ENCODE measurements around the gene RPAP2.
"Not testable (repeated sequence)": the region's sequence is repeated elsewhere in the genome, so short reads cannot be mapped to it uniquely, and the experiment has no call there.

RPAP2 gene

DNA sequence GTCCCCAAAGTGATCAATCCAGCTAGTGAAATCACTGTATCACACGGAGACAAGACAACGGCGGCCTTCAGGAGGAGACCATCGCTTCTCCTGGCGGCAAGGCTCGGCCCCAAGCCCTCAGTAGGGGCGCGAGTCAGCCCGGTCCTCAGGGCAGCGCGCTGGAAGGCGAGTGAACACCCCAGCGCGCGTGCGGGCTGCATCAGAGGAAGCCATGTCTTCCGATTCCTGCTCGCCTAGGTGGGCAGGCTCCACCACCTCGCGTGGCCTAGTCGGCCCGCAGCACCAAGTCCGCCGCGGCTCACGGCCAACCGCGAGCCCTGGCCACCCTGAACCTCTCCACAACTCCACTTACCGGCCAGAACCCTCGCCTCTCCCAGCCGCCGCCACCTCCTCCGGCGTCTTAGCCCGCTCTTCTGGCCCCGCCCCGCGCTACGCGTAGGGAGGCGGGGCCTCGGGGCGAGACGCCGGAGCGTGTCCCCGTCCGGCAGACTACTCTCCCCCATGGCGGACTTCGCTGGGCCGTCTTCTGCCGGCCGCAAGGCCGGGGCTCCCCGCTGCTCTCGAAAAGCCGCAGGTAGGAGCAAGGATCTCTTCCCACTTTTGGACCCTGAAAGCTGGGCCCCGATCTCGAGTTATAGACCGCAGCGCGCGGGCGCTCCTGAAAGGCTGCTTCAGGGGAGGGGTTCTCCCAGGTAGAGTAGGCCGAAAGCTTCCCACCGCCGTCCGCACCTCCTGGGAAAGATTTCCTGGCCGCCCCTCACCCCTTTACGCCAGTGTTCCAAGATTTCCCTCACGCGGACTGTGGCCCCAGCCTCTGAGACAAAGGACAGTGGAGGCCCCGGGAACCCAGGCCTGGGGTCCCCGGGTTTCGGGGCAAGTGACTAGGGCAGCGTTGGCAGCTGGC is at the start of gene RPAP2, which contains the start of gene GLMN:
RPAP2 (plus strand) TSS at position 487 of the 904 bp plus-strand sequence; CDS start at position 502, 15 bp downstream.
GLMN (minus strand) TSS at position 415 of the 904 bp plus-strand sequence. CDS start 988 bp downstream, outside the sequence.
- Histone ChIP-seq H3K27ac (peak within 1 kb of the TSS; percentile 92), H3K4me3 (peak within 1 kb of the TSS; percentile 88), H3K9ac (peak within 1 kb of the TSS; percentile 92), H4K20me1 (peaks cover 6% of the 10 kb centered on the region; the same call in 1 of the 2 replicates), H3K9me3 (no peaks in the 10 kb centered on the region), H3K4me2 (peak within 1 kb of the TSS; percentile 84), H3K27me3 (no peaks in the 10 kb centered on the region), H3K36me3 (peaks cover 27% of the 10 kb centered on the region), H3K4me1 (peaks cover 30% of the 10 kb centered on the region)
- no peak for TF ChIP-seq Cebpa-rat (IDR thresholded peaks at IDR 0.05)

GRCh38 chr1:92254714-92255113 is 44.1 kb upstream of the RPAP2 start:
- Histone ChIP-seq H3K36me3 (peaks cover 62% of the 10 kb centered on the region), H3K9me3 (peaks cover 18% of the 10 kb centered on the region)
- not testable (repeated sequence) for H4K20me1 ChIP-seq, H3K27me3 ChIP-seq, H3K27ac ChIP-seq, H3K4me2 ChIP-seq, H3K9ac ChIP-seq, H3K4me1 ChIP-seq, H3K4me3 ChIP-seq

DNA sequence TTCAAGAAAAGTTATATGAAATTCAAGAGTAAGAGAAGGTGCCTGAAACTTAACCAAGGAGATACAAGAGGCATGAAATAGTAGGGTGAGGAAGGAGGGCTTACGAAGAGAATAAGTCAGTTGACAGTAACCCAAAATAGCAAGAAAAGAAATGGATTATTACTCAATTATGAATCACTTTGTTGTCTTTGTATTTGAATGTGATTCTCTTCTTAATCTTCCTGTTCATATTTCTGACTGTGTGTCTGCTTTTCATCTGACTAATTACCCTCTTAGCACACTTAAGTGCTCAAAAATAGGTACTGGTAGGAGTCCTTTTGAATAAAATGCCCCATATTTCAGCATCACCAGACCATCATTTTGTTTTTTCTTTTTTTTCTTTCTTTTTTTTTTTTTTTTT is 39.5 kb upstream of the RPAP2 start:
- Histone ChIP-seq H3K27me3 (no peaks in the 10 kb centered on the region), H3K4me3 (no peak overlapping the region), H3K4me2 (no peak overlapping the region), H3K4me1 (0 out of 2 replicates have a peak, but pooled peaks cover 4% of the 10 kb centered on the region), H3K36me3 (peaks cover 69% of the 10 kb centered on the region), H3K9ac (no peak overlapping the region), H3K9me3 (peaks cover 15% of the 10 kb centered on the region), H4K20me1 (no peaks in the 10 kb centered on the region), H3K27ac (no peak overlapping the region)
- TF ChIP-seq Cebpa-rat (IDR thresholded peaks at IDR 0.05) = no peak

- TF ChIP-seq Cebpa-rat (IDR thresholded peaks at IDR 0.05) = no peak
- Histone ChIP-seq H3K9me3 (no peaks in the 10 kb centered on the region), H3K4me3 (no peak overlapping the region), H3K27ac (no peak overlapping the region), H3K27me3 (no peaks in the 10 kb centered on the region), H4K20me1 (no peaks in the 10 kb centered on the region), H3K4me2 (no peak overlapping the region), H3K36me3 (peaks cover 64% of the 10 kb centered on the region), H3K4me1 (0 out of 2 replicates have a peak, but pooled peaks cover 4% of the 10 kb centered on the region), H3K9ac (no peak overlapping the region)
Observed at GRCh38 chr1:92262516-92262915, 36.3 kb upstream of the RPAP2 start.

DNA sequence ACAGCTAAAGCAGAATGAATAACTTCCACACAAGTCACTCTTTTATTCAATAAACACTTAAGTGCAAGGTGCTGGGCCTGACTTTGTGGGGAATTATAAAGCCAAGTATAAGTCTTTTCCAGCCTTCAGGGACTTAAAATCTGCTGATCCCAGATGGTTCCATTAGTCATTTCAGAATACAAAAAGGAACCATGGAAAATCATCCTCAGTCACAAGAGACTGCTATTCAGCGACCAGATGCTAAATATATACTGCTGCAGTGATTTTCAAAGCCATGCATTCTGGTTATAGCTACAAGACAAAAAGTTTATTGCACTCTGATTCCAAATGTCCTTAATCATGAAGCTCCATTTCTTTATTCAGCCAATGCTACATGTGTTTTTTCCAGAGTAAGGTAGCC is 25.8 kb upstream of the RPAP2 start:
- H3K9ac ChIP-seq = peak overlapping the region; percentile 52; the same call in 1 of the 2 replicates
- TF ChIP-seq Cebpa-rat (IDR thresholded peaks at IDR 0.05) = no peak
- H3K27ac ChIP-seq = peak overlapping the region; percentile 78
- H3K4me1 ChIP-seq = peaks cover 54% of the 10 kb centered on the region
- no peaks in the 10 kb centered on the region for H3K9me3 ChIP-seq
- H3K36me3 ChIP-seq = peaks cover 51% of the 10 kb centered on the region
- H3K27me3 ChIP-seq = no peaks in the 10 kb centered on the region
- H3K4me2 ChIP-seq = peak overlapping the region; percentile 79
- peak overlapping the region; percentile 20; the same call in 1 of the 2 replicates for H3K4me3 ChIP-seq
- no peaks in the 10 kb centered on the region for H4K20me1 ChIP-seq

DNA sequence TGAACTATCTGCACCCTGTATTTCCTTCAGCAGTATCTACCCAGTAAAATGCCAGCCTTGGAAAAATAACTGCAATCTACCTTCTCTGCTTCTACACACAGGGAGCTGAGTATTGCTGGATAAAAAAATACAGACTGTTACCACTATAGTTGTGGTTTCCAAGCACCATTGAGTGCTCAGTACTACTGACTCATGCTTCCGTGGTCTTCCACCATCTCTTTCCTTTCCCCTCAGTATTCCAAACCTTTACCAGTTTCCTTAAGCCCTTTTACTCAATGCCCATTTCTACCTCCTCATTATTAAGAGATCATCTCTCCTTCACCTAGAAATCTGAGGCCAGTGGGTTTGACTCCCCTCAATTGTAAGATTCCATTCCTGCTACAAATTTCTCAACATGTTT is 23.9 kb upstream of the RPAP2 start:
- no peak overlapping the region for H3K9ac ChIP-seq
- no peaks in the 10 kb centered on the region for H4K20me1 ChIP-seq
- no peaks in the 10 kb centered on the region for H3K27me3 ChIP-seq
- TF ChIP-seq Cebpa-rat (IDR thresholded peaks at IDR 0.05) = no peak
- H3K4me3 ChIP-seq = no peak overlapping the region
- H3K36me3 ChIP-seq = peaks cover 55% of the 10 kb centered on the region
- H3K27ac ChIP-seq = peak overlapping the region; percentile 78; the same call in 1 of the 2 replicates
- H3K4me2 ChIP-seq = peak overlapping the region; percentile 79
- H3K4me1 ChIP-seq = peaks cover 54% of the 10 kb centered on the region
- peaks cover 9% of the 10 kb centered on the region for H3K9me3 ChIP-seq

- H4K20me1 ChIP-seq = no peaks in the 10 kb centered on the region
- H3K9ac ChIP-seq = no peak overlapping the region
- TF ChIP-seq Cebpa-rat (IDR thresholded peaks at IDR 0.05) = no peak
- H3K36me3 ChIP-seq = peaks cover 58% of the 10 kb centered on the region
- H3K9me3 ChIP-seq = peaks cover 19% of the 10 kb centered on the region
- H3K27me3 ChIP-seq = no peaks in the 10 kb centered on the region
- no peak overlapping the region; the same call in 1 of the 2 replicates for H3K27ac ChIP-seq
- no peak overlapping the region for H3K4me2 ChIP-seq
- no peak overlapping the region for H3K4me3 ChIP-seq
- H3K4me1 ChIP-seq = peaks cover 49% of the 10 kb centered on the region
Observed at GRCh38 chr1:92276082-92276481, 22.8 kb upstream of the RPAP2 start.

GRCh38 chr1:92277105-92277723 is 21.6 kb upstream of the RPAP2 start:
- H3K27me3 ChIP-seq = no peaks in the 10 kb centered on the region
- H3K4me3 ChIP-seq = no peak overlapping the region
- TF ChIP-seq Cebpa-rat (IDR thresholded peaks at IDR 0.05) = no peak
- no peak overlapping the region for H3K27ac ChIP-seq
- peaks cover 68% of the 10 kb centered on the region for H3K36me3 ChIP-seq
- H4K20me1 ChIP-seq = no peaks in the 10 kb centered on the region
- H3K9me3 ChIP-seq = peaks cover 29% of the 10 kb centered on the region
- H3K4me2 ChIP-seq = no peak overlapping the region
- H3K9ac ChIP-seq = no peak overlapping the region
- peaks cover 38% of the 10 kb centered on the region for H3K4me1 ChIP-seq

DNA sequence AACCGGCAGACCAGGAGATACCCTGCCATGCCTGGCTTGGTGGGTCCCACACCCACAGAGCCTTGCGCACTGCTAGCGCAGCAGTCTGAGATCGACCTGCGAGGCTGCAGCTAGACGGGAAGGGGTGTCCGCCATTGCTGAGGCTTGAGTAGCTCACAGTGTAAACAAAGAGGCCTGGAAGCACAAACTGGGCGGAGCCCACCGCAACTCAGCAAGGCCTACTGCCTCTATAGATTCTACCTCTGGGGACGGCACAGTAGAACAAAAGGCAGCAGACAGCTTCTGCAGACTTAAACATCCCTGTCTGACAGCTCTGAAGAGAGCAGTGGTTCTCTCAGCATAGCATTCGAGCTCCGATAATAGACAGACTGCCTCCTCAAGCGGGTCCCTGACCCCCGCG is 19.1 kb upstream of the RPAP2 start:
- H3K27me3 ChIP-seq, H4K20me1 ChIP-seq, H3K4me3 ChIP-seq, H3K9ac ChIP-seq, H3K27ac ChIP-seq, H3K4me2 ChIP-seq: not testable (repeated sequence)
- peaks cover 12% of the 10 kb centered on the region for H3K4me1 ChIP-seq
- peaks cover 81% of the 10 kb centered on the region for H3K36me3 ChIP-seq
- peaks cover 33% of the 10 kb centered on the region for H3K9me3 ChIP-seq

DNA sequence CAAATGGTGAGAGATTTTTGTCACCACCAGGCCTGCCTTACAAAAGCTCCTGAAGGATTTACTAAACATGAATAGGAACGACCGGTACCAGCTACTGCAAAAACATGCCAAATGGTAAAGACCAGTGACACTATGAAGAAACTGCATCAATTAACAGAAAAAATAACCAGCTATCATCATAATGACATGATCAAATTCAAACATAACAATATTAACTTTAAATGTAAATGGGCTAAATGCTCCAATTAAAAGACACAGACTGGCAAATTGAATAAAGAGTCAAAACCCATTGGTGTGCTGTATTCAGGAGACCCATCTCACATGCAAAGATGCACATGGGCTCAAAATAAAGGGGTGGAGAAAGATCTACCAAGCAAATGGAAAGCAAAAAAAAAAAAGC is 17.4 kb upstream of the RPAP2 start:
- not testable (repeated sequence) for H3K27ac ChIP-seq, H4K20me1 ChIP-seq, H3K4me2 ChIP-seq, H3K9ac ChIP-seq, H3K27me3 ChIP-seq, H3K4me3 ChIP-seq, H3K4me1 ChIP-seq
- Histone ChIP-seq H3K9me3 (peaks cover 33% of the 10 kb centered on the region), H3K36me3 (peaks cover 71% of the 10 kb centered on the region)
